Kidney tubule cell (primary cell): ENCODE results near the gene CLASP1.
"Not testable (repeated sequence)": the region's sequence is repeated elsewhere in the genome, so short reads cannot be mapped to it uniquely, and the experiment has no call there.

Experiments
- DNase-seq: peaks from one replicate; pipeline ENCODE4 v3.0.0-alpha.2; 2018; ENCODE audit warnings: low spot score

The CLASP1 gene

GRCh38 chr2:121659933-121660332 is 10.7 kb upstream of the CLASP1 start:
- no peak for DNase-seq

GRCh38 chr2:121658393-121658792 is 9.1 kb upstream of the CLASP1 start:
- peak; percentile 42 for DNase-seq

GRCh38 chr2:121653035-121653434 is 3.8 kb upstream of the CLASP1 start:
- DNase-seq: no peak

- DNase-seq: peak; percentile 45
Measured at GRCh38 chr2:121650315-121650930, 1.2 kb upstream of the CLASP1 start.

GRCh38 chr2:121649596-121650314 is 493 bp upstream of the CLASP1 start:
- peak; percentile 98 for DNase-seq

GRCh38 chr2:121648206-121649148 is 785 bp downstream of the CLASP1 start:
- DNase-seq: peak; percentile 63

GRCh38 chr2:121647396-121647795 is 1.9 kb downstream of the CLASP1 start:
- DNase-seq: no peak

GRCh38 chr2:121644715-121645114 is 4.5 kb downstream of the CLASP1 start:
- DNase-seq: peak; percentile 47

- DNase-seq: no peak
Measured at GRCh38 chr2:121643877-121644276, 5.4 kb downstream of the CLASP1 start.

GRCh38 chr2:121640380-121641316 is 8.6 kb downstream of the CLASP1 start:
- no peak for DNase-seq

- not testable (repeated sequence) for DNase-seq
Measured at GRCh38 chr2:121639846-121640245, 9.4 kb downstream of the CLASP1 start.

- no peak for DNase-seq
Measured at GRCh38 chr2:121638333-121638732, 10.9 kb downstream of the CLASP1 start.

- no peak for DNase-seq
Measured at GRCh38 chr2:121635371-121635770, 13.9 kb downstream of the CLASP1 start.

GRCh38 chr2:121634354-121635307 is 14.6 kb downstream of the CLASP1 start:
- peak; percentile 84 for DNase-seq

- DNase-seq: no peak
Measured at GRCh38 chr2:121633463-121633862, 15.8 kb downstream of the CLASP1 start.

- DNase-seq: no peak
Measured at GRCh38 chr2:121627525-121628050, 21.7 kb downstream of the CLASP1 start.

GRCh38 chr2:121626777-121627524 is 22.3 kb downstream of the CLASP1 start:
- DNase-seq: no peak

- no peak for DNase-seq
Measured at GRCh38 chr2:121625953-121626352, 23.3 kb downstream of the CLASP1 start.

GRCh38 chr2:121617042-121617599 is 32.1 kb downstream of the CLASP1 start:
- DNase-seq: peak; percentile 38
